KG1 (cell line): ENCODE data around the gene TLX2.

Experiments used
- DNase-seq: peaks from one replicate; lab custom pipeline; 2025; lab: John Stamatoyannopoulos, UW

The TLX2 gene

DNA sequence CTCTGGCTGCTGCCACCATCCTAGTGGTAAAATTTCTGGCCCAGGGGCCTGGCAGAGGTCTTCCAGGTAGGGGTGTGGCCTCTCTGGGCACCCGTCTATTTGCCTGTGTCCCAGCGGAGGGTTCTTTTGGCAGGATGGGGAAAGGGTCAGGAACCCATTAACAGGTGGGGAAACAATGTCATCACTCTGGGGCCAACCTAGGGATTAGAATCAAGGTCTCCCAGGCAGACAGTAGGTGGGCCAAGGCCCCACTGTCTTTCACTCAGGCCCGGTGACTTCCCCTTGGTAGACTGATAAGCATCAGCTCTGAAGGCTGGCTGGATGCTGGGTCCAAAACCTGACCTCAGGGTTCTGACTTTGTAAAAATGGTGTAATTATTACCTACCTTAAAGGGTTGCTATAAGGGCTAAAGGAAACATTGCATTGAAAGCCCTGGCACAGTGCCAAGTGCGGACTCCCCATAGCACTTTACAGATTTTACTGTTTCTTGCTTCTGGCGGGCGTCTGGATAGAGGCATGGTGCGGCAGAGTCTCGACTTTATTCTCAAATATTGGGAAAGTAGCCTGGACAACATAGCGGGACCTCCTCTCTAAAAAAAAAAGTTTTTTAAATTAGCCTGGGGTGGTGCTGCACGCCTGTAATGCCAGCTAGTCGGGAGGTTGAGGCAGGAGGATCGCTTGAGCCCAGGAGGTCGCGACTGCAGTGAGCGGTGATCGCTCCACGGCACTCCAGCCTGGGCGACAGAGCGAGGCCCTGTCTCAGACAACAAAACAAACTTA is 17.1 kb upstream of the TLX2 start:
- no peak for DNase-seq

DNA sequence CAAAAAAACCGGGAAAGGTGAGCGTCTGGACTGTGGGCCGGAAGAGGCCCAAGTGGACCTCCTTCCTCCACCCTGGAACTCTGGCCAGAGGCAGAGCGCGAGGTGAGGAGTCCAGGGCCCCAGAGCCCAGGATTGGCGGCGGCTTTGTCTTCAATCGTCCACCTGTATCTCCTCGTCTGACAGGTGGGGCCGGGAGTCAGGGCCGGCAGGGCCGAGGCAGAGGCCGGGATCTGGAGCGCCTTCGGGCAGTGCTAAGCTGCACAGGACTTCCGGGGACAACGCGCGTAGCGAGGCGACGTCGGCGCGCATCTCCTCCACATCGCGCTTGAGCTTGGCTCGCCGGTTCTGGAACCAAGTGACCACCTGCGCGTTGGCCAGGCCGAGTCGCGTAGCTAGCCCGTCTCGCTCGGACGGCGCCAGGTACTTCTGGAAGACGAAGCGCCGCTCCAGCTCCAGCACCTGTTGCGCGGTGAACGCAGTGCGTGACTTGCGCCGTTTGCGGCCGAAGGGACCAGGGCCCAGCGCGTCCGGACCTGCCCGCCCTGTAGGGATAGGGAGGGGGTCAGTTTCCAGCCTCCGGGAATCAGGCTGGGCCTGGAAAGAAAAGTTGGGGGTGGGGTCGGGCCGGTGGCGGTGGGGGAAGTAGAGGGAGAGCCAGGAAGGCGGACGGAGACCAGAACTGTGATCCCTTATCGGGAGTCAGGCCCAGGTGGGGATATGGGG is 16.3 kb upstream of the TLX2 start:
- no peak for DNase-seq

DNA sequence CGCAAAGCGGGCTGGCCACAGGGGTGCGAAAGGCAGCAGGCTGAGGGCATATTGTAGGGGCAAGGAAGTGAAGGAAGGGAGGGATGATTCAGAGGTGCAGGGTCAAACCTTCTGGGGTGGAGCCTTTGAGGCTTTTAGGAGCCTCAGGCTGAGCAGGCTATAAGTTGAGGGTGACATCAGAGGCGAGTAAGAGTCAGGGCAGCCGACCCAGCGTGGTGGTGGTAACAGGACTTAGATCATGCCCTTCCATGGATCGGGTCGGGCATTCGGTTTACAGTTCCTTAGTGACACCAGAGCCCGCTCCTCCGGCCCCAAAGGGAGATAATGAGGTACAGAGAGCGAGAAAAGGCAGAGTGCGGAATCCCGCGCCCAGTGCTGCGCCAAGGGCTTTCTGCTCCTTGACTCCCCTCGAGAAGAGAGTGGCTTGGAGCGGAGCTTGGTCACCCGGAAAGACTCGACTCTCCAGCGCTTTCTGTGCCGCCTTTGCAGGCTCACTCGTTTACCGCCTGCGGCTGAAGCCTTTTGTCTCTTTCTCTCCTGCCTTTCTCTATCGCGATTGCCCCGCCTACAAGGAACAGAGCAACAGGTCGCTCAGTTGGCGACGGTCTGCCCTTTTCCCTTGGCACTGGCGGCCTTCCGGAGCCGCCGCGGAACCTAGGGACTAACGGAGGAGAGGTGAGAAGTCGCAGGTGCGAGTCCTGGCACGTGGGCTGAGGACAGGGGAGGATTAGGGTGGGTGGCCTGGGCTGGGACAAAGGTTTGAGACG is 15.6 kb upstream of the TLX2 start:
- no peak for DNase-seq

DNA sequence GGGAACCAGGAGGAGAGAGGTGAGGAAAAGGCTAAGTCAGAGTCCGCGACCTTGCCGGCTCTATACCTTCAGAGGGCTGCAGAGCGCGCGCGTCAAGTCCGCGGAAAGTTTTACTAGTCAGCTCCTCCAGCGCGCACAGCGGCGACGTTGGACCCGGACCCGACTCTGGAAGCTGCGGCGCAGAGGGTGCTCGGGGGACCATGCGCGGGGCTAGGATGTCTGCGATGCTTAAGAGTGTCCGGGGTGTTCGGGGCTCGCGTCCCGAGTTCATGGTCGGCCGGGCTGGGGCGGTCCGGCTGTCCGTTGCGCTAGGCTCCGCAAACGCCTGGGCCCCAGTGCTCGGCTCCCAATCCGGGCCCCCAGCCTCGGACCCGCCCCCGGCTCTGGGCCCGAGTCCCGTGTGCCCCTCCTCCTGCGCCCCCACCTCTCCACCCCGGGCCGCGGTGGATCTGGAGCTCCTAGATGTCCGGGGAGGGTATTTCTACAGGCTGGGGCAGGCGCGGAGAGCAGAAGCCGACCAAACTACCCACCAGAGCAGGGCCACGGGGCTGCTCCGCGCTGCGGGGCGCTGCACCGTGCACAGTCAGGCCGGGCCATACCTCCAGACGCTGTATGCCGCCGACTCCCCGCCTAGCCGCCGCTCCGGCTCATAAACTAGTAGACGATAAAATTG is 14.8 kb upstream of the TLX2 start, which contains the start of gene LBX2:
TSS of gene LBX2 (minus strand) at position 337 of the 673 bp plus-strand sequence. CDS start at position 271, 66 bp downstream.
- peak; percentile 24 for DNase-seq

DNA sequence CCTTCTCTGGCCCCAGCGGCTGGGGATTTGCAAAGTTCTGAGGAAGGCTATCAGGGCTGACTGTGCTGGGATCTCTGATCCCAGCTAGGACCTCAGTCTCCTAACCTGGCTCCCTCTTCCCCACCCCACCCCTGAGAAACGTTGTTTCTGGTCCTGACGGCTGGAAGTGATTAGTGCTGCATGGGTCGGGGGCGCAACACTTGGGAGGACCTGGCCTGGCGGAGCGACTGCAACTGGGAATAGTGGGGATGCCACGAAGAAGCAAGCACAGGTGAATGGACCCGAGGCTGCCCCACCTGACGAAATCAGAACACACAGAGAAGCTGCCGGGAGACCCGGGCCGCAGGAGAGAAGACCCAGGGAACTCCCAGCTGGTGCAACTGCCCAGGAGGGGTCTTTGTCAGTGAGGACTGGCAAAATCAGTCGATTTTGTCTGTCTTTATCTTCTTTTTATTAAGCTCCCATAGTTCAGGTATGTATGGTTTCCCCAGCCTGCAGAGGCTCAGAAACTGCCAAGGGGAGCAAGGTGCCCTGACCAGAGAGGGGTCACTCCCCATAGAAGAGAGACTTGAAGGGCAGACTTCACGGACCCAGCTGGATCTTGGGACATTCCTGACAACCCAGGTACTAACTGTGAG is 14.2 kb upstream of the TLX2 start:
- DNase-seq = no peak

DNA sequence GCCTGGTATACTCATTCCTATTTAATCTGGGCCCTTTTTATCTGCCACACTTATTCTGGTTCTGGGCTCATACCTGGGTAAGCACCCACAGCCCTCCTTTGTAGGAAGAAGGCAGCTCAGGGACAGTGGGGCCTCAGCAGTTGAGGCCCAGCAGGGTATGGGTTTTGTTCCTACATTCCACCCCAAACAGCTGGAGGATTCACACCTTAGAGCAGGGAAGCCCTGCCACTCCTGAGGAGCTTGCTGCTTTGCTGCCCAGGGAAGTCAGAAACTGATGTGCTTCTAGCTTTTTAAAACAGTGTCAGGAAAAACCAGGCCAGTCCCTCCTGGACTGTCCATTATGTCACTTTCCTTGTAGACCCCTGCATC is 13.7 kb upstream of the TLX2 start:
- DNase-seq = no peak

DNA sequence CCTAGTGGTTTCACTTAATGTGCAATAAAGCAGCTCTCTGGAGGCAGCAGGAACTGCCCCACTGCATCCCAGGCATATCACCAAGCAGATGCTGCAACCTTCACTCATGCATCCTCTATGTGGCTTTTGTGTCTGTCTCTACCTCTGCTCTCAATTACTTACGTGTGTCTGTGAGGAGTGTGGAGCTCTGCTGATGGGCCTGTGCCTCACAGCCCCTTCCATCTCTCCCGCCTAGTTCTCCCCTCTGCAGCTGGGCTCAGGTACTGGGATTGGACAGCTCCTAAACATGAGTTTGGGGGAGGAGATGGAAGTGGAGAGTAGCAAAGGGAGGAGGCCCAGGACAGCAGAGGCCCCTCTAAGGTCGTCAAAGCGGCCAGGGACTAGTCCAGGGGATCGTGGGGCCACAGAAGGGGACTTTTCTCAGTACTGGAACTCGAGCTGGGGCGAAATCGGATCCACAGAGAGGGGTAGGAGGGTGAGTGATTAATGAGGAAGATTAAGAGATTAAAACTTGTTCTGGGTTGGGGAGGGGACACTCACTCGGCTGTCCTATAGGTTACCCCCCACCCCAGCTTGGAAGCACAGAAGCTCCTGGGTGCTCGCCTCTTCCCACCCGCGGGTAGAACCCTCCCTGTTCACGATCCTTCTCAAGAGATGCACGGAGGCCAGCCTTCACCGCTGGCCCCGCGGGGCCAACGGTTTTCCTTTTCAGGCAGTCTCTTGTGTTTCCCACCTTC is 12.7 kb upstream of the TLX2 start:
- no peak for DNase-seq

DNA sequence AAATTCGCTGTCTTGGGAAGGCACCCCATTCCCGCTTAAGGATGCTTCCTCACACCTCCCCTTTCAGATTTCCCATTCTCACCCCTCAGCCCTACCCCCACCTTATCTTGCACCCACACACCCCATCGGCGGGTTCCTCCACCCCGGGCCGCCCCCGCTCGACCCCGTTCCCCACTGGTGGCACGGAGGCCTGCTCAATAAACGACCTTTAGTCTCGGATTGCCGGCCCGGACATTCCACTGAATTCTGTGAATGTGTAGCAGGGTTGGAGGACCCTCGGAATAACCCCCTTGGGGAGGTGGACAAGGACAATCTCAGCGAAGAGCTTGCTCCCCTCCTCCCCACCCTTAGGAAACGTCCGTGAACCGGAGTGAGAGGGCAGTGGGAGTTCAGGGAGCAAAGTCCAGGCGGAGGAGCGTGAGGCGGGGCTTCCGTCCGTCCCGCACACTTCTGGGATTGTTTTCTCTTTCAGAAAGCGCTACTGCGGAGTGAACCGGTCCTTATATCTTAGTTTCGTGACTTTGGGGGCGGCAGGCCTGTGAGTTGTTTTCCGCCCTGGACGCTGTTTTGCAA is 12.0 kb upstream of the TLX2 start:
- no peak for DNase-seq

DNA sequence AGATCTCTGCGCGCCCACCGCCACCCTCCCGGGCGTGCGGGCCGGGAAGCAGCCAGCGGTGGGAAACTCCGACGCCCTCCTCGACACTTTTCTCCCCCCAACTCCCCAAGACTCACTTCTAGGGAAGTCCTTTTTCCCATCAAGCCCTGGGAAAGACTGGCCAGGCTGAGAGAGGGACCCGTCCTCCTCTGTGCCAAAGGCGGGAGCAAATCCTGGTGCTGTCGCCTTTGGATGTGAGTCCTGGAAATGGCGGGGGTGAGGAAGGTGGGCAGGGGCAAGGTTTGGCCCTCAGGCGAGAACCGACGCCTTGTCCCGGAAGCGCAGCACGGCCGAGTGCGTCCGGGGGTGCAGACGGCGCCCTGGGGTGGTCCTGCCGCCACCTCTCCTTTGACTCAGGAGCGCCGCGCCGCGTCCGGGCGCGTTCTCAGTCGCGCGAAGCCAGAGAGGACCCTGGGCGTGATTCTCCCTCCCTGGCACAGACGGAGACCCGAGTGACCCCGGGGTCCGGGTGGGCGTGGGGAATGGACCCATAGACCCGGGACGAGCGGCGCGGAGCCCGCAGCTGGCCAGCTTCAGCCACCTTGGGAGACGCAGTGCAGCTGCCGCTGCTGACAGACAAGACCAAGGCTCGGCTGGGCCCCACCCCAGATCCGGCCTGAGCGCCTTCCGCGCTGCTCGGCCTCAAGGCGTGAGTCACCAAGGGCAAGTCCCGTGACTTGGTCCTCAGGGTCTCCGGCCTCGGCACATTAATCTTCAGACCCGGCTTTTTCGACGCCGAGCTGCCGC is 11.3 kb upstream of the TLX2 start:
- no peak for DNase-seq

DNA sequence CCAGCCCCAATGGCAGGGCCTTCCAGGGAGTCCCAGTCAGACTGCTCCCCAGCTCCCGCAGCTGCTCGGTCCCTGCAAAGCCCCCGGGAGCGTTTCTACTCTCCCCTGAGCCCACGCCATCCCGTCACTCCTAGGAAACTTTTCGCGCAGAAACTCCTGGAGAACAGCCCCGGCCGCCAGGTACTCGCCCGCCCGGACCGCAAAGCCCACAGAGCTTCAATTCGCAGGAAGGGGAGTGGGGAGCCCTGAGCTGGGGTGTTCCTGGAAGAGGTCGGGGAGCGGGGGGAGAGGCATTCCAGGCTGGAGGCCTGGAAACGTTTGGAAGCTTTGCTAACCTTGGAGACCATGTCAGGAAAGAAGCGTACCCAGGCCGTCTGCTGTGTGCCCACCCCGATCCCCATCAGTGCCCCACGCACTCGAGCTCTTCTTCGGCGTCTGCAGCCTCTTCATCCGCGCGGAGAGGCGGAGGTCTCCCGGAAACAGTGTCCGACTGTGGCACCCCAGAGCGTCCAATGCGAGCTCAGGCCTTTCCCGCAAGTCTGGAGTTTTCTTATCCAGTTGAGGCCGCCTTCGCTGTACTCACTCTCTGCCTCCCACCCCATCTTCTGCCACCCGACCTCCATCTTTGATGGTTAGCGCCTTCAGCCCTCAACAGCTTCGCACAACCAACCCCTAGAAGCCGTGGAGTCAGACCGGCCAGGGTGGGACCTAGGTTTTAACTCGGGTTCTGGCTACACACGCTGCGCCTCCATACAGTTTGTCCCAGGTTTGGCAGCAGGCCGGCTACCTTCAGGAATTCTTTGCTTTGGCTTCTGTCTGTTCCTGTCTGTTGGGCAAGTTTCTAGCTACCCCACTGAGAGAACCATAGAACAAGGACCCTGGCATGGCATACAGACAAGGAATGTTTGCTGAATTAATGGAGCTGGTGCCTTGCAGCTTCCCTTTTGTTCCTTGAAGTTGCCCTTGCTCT is 10.5 kb upstream of the TLX2 start:
- no peak for DNase-seq

DNA sequence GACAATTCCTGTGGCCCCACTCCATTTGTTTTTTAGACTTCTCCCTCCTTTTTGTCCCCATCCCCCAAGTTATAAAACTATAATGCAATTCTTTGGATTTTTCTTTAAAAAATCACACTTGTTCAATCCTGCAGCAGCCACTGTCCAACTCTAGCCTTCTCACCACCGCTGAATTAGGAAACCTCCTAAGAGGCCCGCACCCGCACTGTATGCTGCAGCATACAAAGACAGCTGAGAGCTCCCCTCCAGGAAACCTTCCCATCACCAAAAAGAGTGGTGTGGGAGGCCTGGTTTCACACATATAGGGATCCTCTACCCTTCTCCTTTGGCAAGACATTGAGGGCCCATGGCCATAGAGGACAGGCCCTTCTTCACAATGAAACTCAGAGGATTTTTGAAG is 9.7 kb upstream of the TLX2 start:
- no peak for DNase-seq

DNA sequence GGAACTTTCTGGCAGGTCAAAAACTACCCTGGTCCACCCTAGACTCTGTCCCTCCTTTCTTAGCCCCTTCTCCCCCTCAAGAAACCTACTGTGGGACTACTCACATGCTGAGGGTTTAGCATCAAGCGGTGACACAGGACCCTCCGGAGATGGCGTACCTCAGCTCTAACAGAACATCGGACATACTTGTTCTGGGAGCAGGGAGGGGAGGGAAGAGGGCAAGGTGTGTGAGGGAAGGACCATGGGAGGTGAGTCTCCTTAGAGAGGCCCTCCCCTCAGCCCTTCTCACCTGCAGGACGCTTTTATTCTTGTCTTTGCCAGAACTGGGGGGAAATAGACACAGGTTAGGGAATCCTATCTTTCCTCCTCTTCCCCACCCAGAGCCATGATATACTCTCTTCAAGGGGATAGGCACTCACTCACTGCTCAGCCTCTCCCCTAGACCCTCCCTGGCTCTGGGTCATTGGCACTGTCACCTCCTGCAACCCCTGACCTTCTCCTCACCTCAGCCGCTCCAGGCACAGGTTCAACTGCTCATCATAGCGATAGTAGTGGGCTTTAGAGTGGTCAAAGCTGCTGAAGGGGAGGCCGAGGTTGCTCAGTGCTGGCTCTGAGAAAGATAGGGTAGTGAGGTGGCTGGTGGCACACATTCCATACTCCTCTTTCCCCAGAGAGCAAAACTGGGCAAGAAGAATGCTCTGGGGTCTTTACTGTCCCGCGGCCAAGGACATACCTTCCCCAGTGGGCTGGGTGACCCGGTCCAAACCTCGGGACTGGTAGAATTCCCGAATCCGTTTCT is 8.6 kb upstream of the TLX2 start:
- DNase-seq = no peak

DNA sequence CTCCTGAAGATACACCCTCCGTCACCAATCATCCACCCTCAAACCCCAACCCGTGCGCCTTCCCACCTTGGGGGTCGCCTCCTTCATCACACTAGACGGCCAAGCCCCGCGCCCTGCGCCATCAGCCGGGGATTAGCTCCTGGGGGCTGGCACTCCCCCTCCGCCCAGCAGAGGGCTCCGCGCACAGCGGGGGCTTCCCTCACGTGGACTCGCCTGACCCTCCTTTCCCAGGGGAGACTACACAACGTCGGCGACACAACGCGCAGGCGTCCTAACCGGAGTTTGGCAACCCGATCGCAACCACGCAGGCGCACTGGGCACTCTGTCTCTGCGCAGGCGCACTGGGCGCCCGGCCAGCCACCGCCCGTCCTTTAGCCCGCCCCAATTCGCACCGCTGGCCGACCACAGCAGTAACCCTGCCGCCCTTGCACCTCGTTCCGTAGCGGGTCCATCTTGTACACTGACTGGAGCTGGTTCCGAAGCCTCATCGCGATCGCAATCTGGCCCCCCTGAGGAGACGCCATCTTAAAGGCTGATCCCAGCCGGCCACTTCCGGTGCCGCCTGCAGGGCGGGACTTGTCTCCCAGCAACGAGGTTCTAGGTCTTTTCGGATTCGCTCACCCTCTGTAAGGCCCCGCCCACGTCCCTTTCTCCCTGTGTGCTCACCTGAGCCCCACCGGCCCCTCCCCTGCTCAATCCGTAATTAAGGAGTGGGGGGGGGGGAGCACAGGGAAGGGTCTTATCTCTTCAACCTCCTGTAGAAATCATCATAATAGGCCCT is 6.9 kb upstream of the TLX2 start, which contains the start of gene PCGF1:
TSS of gene PCGF1 (minus strand) at position 551 of the 781 bp plus-strand sequence. CDS start at position 524, 27 bp downstream.
- peak; percentile 97 for DNase-seq

DNA sequence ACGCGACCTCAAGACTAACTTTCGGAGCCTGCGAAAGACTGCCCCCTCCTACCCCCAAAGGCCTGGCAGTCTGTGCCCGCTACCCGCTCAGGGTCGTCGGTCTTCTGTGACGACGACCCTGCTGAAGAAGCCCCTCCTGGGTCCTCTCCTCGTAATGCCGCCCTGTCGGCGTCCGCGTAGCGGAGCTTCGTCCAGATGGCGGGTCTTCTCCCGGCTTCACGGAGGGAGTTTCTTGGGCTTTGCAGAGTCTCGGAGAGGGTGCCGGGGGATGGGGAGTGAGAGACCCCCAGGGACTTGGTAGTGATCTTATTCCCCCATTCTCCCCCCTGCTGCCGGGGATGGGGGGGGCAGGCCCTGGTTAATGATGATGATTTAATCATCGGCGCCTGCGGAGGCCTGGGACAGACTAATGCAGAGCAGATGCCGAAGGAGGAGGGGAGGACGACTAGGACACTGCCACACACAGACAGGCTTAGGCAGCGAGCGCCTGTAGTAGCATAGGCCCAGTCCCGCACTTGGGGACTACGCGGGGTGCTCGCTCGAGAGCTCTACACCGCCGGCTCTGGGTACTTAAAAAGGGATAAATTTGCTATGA is 6.2 kb upstream of the TLX2 start:
- DNase-seq = no peak

DNA sequence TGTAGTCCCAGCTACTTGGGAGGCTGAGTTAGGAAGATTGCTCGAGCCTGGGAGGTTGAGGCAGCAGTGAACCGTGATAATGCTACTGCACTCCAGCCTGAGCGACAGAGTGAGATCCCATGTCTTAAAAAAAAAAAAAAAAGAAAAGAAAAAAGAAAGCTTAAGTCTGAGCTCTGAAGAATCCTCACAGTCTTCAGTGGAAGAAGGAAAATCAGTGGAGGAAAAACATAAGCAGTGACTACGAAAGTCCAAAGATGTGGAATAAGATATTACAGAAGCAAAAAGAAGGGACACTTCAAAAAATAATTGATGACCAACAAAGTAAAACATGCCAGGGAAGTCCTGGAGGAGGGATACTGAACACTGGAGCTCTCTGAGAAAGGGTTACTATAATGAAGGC is 4.0 kb upstream of the TLX2 start:
- DNase-seq = no peak
